Activated T-helper 1 cell treated with Interleukin-2 at 50 U/mL for 16 hours (primary cell): ENCODE results near the gene CHPF2.
A peak's percentile ranks its signal among the peaks of the same experiment; 100 is the strongest.

Experiments used
- DNase-seq: peaks from one replicate; pipeline ENCODE4 v3.0.0-alpha.2; 2020; ENCODE audit warnings: low read depth

The CHPF2 gene

DNA sequence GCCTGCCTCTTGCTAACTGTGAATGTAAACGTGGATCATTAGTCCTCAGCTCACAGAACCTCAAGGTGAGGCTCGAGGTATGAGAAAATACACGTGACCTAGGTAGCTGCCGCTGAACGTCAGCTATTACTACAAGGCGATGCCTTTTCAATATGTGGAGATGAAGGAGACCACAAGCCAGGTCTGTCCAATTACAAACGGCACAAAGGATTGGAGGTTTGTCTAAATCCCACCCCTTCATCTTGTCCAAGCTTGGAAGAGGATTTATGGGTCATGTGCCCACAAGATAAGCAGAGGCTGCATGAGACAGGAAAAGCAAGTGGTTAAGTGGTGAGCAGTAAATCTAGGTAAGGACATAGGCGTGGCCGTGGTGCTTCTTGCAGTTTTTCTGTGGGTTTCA is 25.4 kb upstream of the CHPF2 start:
- no peak for DNase-seq

DNA sequence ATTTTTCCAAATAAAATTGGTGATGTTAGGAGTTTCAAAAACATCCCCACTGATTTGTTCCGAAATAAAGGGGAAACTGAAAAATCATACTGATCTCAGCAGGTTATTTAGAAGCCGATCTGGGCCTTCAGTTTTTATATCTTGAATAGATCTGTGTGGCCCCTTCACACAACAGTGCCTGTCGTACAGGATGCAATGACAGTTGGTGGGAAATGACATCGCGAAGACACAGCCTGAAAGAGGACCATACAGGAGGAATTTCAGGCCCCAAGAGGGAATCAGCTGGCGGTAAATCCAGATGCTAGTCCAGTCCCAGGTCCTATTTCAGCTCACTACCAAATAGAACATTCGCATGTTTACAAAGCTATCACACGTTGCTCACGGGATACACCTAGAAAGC is 25.0 kb upstream of the CHPF2 start:
- DNase-seq: no peak

DNA sequence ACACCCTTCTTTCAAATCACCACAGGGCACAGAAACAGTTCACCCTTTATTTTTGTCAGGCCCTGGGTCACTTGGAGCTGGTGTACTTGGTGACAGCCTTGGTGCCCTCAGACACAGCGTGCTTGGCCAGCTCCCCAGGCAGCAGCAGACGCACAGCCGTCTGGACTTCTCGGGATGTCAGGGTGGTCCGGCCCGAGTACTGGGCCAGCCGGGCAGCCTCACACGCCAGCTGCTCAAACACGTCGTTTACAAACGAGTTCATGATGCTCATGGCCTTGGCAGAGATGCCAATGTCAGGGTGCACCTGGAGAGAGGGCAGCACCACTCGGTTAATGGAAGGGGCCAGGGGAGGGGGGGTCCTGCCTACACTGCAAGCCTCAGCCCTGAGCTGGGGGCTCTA is 24.5 kb upstream of the CHPF2 start:
- DNase-seq: no peak

DNA sequence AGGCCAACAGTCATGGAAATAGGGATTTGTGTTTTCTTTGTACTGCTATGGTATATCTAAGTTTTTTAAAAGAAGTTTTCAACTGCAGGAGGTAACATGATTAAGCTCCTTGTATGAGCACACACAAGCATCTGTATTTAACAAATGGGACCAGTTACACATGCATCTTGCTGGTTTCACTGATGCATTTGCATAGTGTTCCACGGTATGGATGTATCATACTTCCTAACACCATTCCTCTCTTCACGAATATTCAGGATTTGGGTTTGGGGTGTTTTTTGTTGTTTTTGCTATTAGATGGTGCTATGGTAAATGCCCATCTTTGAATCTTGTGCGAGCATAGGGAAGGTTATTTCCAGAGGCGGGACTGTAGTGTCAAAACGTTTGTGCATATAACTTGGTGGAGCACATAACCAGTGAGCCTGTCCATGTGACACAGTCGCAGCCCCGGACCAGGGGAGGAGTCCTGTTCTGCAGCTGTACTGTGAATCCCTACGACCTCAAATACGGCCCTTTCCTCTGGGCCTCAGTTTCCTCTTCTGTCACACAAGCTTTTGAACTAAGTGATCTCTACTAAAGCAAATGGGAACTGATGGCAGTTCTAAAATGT is 23.9 kb upstream of the CHPF2 start:
- DNase-seq: no peak

DNA sequence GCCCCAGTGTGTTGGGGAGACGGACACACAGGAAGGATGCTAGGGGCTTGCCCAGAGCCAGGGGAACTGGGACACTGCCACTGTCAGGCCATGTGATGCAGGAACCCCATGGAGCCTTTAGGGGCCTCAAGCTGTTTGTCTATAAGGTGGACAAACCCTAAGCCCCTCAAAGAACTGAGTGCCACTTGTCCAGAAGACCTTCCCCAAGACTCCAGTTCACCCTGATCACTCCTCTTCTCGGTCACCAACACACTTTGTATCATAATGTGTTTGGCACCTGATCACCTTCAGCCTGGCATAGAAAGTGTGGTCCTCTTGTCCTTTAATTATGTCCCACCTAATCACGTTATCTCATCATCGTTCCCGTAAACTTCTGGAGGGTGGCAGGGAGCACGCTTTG is 22.7 kb upstream of the CHPF2 start:
- DNase-seq: no peak

DNA sequence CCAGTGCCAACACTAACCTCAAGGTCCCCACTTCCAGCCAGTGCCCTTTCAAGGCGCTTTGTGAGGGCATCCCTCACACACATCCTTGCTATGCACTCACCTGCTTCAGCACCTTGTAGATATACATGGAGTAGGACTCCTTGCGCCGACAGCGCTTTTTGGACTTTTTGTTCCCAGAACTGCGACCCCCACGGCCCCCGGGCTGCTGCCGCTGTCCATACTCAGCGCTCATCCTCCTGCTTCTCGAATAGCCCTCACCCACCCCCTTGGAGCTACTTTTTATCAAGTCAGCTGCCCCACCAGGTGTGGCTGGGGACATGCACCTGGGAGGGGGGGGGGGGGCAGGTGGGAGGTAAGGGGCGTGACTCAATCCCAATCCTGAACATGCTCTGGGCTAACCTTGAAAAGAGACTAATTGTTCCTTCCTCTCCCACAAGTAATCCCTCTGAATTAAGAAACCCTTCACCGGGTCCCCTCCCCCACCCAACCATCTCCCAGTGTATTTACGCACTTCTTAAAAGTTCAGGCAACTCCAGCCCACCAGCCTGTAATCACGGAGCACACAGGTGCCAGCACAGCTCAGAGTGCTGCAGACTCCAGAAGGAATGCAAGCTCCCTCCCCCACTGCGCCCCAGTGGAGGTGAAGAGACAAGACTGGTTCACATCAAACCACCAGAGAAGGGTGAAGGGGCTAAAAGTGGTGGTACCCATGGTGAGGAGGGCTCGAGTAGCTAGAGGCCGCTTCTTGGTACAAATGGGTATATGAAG is 22.0 kb upstream of the CHPF2 start, which contains the start of gene H2BK1:
TSS of gene H2BK1 (minus strand) at position 402 of the 768 bp plus-strand sequence. CDS start at position 232, 170 bp downstream.
- no peak for DNase-seq

DNA sequence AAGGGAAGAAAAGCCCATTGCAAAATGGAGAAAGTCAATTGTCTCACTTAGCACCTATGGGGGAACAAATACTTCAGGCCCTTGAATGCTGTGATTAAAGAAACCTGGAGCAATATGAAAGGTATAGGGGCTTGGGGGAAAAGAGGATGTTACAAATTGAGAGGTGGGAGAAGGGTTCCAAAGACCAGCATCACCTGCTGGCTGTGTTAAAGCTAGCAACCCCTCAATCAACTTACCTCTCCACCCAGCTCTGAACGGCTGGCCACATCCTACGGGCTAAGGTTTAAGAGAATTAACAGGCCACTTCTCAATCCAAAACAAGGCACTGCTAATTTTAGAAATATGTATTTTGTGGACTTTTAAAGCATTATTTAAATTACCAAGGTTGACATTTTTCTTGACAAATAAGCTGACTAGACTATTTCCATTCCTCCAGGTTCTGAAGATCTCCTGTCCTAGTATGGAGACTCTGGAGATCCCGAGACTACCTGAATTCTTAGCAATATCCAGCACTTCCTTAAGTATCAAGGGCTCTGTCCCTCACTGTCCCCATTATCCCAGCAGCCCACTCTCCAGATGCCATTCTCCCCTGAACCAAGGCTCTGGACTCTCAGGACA is 21.0 kb upstream of the CHPF2 start:
- no peak for DNase-seq

DNA sequence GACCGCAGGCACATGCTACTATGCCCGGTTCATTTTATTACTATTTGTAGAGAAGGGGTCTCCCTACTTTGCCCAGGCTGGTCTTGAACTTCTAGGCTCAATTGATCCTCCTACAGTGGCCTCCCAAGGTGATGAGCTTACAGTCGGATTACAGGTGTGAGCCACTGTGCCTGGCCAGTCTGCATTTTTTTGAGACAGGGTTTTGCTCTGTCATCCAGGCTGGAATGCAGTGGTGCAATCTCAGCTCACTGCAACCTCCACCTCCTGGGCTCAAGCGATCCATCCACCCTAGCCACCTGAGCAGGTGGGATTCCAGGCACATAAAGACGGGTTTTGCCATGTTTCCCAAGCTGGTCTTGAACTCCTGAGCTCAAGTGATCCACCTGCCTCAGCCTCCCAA is 19.7 kb upstream of the CHPF2 start:
- no peak for DNase-seq

DNA sequence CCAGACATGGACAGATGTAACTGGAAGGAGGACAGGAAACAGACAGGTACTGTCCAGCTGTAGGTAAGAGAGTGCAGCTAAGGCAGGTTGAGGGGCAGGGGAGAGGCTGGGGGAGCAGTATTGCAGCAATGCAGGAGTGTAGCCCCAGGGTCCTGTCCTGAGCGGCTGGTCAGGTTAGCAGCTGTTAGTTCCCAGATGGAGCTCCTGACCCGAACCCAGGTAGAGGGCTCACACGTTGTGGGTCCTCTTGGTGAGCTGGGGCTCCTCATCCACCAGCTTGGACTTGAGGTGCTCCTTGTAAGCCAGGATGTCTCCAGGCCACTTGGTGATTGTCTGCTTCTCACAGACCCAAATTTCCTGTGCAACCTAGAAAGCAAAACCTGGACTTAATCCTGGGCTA is 18.5 kb upstream of the CHPF2 start:
- no peak for DNase-seq

DNA sequence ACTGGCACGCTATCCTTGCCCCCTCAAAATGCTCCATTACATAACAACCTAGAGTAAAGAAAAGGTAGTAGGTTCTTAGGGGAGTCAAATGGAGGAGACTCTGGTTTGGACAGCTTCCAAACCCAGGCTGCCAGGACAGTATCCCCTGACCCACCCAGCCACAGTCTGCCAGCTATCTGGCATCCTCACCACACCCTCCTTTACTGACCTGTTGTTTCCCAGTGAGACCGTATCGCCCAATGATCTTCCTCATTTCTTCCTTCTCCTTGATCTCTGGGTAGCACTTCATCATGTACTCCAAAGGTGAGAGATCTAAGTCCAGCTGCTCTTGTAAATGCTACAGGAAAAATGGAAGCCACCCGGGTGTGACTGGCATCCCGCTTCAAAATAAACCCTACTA is 16.9 kb upstream of the CHPF2 start:
- DNase-seq: no peak

DNA sequence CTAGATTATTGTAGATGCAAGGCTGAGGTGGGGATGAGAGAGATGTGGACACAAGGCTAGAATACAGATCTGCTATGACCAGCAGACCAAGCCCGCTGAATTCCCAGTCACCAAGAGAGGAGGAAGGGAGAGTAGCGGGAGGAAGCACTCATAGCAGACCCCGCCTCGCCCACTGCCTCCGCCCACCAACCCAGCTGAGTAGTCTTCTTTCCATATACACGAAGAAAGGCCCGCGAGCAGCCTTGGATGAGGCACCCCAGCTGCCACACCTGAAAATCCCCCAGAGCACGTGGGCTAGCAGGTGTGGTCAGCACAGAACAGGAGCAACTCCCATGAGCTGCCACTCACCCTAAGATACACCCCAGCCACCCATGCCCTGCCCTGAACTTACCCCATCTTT is 14.1 kb upstream of the CHPF2 start:
- no peak for DNase-seq

DNA sequence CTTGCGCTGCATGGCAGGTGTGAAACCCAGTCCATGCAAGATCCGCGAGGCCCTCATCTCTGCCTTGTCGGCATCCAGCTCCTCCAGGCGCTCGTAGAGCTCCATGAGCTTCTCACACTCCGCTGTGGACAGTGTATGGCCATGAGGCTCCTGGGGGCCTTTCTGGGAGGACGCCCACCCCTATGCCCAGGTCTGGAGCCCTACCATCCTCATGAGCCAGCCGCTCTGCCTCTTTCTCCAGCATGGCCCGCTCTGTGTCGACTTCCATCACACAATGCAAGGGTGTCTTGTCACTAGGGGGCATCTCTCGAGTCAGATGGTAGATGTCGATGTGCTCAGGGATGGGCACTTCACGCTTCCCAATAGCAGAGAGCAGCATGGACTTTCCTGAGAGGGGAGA is 8.6 kb upstream of the CHPF2 start:
- DNase-seq: no peak

DNA sequence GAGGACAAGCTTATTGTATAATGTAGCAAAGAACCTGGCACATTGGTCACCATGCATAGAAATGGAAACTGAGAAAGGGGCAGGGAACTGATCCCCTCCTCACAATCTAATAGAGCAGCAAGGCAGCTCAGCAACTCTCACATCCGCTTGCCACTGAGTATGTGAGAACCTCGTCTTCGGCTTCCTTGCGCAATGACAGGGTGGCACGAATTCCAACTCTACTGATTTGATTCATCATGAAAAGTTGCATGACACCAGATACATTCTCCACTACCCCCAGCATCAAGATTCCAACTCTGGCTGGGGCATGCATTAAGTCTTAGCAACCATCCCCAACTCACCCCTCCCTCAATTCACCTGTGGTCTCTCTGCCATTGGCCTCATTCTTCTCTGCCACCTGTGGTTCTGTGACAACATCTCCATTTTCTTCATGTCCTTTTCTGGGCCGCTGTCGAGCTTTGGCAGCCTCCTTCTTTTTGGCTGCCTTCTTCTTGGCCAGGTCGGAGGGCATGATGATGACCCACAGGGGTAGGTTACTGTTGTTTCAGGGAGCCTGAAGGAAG is 6.3 kb upstream of the CHPF2 start:
- no peak for DNase-seq

DNA sequence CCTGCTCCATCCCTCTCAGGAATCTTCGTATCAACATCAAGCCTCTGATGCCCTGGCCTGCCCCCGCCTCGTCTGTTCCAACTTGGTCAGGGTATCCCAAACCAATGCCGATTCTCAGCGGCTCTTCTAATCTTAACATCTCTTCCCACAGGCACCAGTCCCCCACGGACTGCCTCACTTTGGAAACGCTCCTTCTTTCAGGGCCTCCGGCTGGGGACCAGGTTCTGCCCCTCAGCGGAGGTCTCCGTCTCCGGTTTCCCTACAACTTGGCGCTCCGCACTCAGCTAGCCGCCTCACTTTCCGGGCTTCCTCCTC is 5.8 kb upstream of the CHPF2 start:
- DNase-seq: no peak

DNA sequence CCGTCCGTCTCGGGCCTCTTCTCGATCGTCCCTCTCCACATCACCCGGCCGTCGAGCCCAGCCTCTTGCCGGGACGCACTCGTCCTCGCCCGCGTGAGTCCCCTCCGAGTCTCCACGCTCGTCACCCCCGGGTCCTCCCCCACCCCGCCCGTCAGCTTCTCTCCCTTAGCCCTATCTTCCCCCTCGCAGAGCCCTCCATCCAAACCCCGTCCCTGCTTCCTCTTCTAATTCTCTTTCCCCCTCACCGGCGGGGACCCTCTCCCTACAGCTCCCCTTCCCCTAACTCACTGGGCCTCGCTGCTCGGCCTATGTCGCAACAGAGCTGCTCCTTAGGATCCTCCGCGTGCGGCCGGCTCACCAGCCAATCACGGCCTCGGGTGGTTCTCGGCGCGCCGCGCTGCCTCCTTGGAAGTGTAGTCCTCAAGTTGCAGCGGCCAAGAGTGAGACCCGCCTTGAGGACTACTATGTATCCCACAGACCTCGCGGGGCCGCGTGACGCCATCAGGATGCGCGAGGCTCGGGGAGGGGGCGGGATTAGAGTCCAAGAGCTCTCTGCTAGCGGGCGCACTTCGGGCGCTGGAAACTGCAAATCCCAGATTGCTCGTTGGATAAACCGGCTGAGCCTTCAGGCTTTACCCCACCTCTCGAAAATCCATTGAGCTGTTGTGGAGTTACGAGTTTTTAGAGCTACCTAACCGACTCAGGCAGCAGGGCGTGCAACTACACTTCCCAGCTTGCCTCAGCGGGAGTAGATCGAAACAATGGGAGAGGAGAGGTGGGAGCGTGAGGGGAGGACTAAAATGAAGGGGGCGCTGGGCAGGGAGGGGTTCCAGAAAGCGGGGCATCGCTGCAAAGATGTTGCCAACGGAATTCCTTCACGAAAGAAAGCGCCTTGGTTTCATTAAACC is 5.2 kb upstream of the CHPF2 start, which contains the start of gene ABCF2:
TSS of gene ABCF2 (minus strand) at position 331 of the 908 bp plus-strand sequence. CDS start 747 bp downstream, outside the sequence.
- peak; percentile 95 for DNase-seq

DNA sequence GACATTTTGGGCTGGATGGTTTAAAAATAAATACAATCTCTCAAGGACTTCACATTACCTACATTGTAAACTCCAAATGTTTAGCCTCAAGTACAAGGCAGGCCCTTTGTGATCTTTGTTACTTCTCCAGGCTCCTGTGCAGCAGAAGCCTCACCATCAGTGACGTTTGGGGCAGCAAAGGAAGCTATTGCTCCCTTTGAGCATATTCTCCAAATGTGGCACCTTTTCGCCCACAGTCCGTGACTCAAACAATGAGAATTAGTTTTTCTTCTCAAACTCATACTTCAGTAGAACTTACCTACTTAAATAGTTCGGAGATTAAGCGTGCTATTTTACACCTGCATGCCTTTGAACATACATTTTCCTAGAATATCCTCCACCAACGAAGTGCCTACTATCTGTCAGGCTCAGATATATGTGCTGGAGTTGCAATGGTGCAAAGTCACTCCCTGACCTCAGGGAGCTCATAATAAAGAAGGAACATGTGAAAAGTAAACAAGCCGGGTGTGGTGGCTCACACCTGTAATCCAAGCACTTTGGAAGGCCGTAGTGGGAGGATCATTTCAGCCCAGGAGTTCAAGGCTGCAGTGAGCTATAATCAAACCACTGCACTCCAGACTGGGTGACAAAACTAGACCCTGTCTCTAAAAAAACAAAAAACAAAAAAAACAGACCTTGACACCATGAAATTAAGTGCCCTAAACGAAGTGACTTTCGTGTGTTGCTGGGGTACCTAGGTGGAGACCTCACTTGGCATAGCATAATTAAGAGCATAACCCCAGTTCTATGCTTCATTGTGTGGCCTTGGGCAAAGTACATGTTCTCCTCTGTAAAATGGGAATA is 4.0 kb upstream of the CHPF2 start:
- no peak for DNase-seq

DNA sequence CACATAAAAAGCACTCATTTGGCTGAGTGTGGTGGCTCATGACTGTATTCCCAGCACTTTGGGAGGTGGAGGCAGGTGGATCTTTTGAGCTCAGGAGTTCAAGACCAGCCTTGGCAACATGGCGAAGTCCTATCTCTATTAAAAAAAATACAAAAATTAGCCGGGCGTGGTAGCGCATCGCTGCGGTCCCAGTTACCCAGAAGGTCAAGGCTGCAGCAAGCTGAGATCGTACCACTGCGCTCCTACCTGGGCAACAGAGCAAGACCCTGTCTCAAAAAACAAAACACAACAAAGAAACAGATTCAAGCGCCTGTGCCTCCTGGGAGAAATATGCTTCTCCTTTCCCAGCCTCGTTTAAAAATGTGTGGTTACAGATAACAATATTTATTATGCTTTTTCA is 3.0 kb upstream of the CHPF2 start:
- DNase-seq: no peak

DNA sequence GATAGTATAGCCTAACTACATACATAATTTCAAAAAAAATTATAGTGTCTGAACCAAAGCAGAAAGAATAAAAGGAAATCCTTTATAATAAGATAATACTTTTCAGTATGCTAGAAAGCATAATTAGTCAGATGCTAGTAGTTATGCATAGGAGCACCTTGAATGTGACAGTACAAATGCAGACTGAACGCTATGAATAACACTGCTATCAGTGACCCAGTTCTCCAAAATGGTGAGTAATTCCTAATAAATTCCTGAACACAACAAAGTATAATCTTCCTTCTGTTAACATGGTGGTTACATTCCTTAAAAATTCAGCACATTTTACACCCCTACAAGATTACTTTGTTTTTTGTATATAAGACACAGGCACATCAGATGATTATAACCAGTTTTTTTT is 1.2 kb upstream of the CHPF2 start:
- no peak for DNase-seq

DNA sequence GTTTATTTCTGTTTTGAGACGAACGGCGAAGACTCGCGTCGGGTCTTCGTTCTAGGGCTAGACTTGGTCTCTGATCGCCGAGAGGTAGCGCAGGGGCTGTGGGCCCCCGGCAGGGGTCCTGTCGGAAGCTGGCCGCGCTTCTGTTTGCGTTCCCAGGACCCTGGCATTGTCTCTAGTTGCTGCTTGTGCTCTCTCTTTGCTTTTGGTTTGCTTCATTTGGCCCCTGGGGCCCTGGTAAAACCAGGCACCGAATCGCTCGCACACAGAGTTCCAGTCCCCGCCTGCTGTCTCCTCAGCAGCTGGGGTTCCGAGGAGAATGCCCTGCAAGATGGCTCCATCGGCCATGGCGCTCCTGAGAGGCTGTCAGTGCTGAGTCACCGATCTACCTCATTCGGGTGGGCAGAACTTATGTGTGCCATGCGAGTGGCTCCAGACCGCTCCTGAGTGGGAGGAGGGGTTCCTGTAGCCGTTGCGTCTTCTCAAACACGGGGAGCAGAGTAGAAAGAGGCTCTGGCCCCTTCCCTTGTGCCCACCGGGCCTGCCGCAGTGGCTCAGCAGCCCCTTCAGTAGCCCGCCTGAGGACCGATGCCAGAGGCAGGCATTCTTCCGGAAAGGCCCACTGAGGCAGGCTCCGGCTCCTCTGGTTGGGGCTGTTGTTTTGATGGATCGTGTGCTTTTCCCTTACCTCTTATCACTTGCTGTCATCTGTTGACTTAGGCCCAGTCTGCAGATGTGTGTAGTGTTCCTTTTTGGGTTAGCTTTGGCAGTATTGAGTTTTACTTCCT is 826 bp downstream of the CHPF2 start:
- peak; percentile 42 for DNase-seq

DNA sequence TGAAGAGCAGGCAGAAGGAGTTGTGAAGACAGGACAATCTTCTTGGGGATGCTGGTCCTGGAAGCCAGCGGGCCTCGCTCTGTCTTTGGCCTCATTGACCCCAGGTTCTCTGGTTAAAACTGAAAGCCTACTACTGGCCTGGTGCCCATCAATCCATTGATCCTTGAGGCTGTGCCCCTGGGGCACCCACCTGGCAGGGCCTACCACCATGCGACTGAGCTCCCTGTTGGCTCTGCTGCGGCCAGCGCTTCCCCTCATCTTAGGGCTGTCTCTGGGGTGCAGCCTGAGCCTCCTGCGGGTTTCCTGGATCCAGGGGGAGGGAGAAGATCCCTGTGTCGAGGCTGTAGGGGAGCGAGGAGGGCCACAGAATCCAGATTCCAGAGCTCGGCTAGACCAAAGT is 1.5 kb downstream of the CHPF2 start:
- DNase-seq: no peak
